GM23338 (cell line): ENCODE data around the gene TMEM30B. TPM values are rescaled to one million over a fixed set of nuclear protein-coding genes. Genes with fewer than 3 reads are reported as not detected.

Source experiments
- ATAC-seq: fragments of 200-7000 bp; cut with Tn5 transposase; 3 replicates; pipeline ENCODE4 v1.9.1; 2020
- DNase-seq: peaks from one replicate; pipeline ENCODE4 v3.0.0-alpha.2; 2015; ENCODE audit warnings: low spot score
- H2AFZ ChIP-seq: fragments of 200-600 bp; sonication (generic); 2 replicates; pipeline ENCODE4 v1.8.0; 2016; ENCODE audit warnings: antibody characterized with exemption, mild to moderate bottlenecking, moderate library complexity
- H3F3A ChIP-seq: fragments of 200-600 bp; sonication (generic); replicated peaks from 2 replicates; pipeline ENCODE4 v1.8.0; 2017; ENCODE audit warnings: antibody characterized with exemption, mixed run types, low read depth
- H3K27ac ChIP-seq: fragments of 200-600 bp; sonication (generic); 2 replicates; pipeline ENCODE4 v1.6.1; 2016; ENCODE audit warnings: low read depth
- H3K27me3 ChIP-seq: fragments of 200-600 bp; sonication (generic); 2 replicates; pipeline ENCODE4 v1.8.0; 2016; ENCODE audit warnings: mild to moderate bottlenecking, mixed run types, moderate library complexity; ENCODE audit not compliant: insufficient read depth
- H3K36me3 ChIP-seq: fragments of 200-600 bp; sonication (generic); 2 replicates; pipeline ENCODE4 v1.8.0; 2016; ENCODE audit warnings: mild to moderate bottlenecking; ENCODE audit not compliant: insufficient read depth
- H3K4me1 ChIP-seq: fragments of 200-600 bp; sonication (generic); 2 replicates; pipeline ENCODE4 v1.8.0; 2016; ENCODE audit warnings: mild to moderate bottlenecking, moderate library complexity; ENCODE audit not compliant: insufficient read depth
- H3K4me2 ChIP-seq: fragments of 200-600 bp; sonication (generic); 2 replicates; pipeline ENCODE4 v1.7.1; 2017; ENCODE audit warnings: mixed run types
- H3K4me3 ChIP-seq: fragments of 200-600 bp; sonication (generic); 2 replicates; pipeline ENCODE4 v1.6.1; 2016; ENCODE audit warnings: mixed run types
- H3K79me2 ChIP-seq: fragments of 200-600 bp; sonication (generic); replicated peaks from 2 replicates; pipeline ENCODE4 v1.8.0; 2017; ENCODE audit warnings: mild to moderate bottlenecking; ENCODE audit not compliant: insufficient read depth
- H3K9me2 ChIP-seq: fragments of 200-600 bp; sonication (generic); 2 replicates; pipeline ENCODE4 v1.8.0; 2017; ENCODE audit not compliant: insufficient read depth
- H4K20me1 ChIP-seq: fragments of 200-600 bp; sonication (generic); replicated peaks from 2 replicates; pipeline ENCODE4 v1.8.0; 2017; ENCODE audit warnings: mild to moderate bottlenecking; ENCODE audit not compliant: insufficient read depth
- H3K27ac Mint-ChIP-seq: 2 replicates; pipeline ENCODE4 v1.8.0; 2020; ENCODE audit warnings: inconsistent platforms, mild to moderate bottlenecking, moderate library complexity, mixed read lengths
- H3K27me3 Mint-ChIP-seq: 3 replicates; pipeline ENCODE4 v1.8.0; 2022; ENCODE audit warnings: low read depth, mild to moderate bottlenecking, moderate library complexity, mixed read lengths, inconsistent platforms; ENCODE audit not compliant: insufficient read depth, poor library complexity
- H3K36me3 Mint-ChIP-seq: 3 replicates; pipeline ENCODE4 v1.8.0; 2021; ENCODE audit warnings: low read depth, mild to moderate bottlenecking, inconsistent platforms, moderate library complexity, mixed read lengths
- H3K4me1 Mint-ChIP-seq: 3 replicates; pipeline ENCODE4 v1.8.0; 2020; ENCODE audit warnings: mild to moderate bottlenecking, inconsistent platforms, mixed read lengths
- H3K4me3 Mint-ChIP-seq: 3 replicates; pipeline ENCODE4 v1.8.0; 2021; ENCODE audit warnings: moderate library complexity, mild to moderate bottlenecking, inconsistent platforms, mixed read lengths
- H3K9me3 Mint-ChIP-seq: 3 replicates; pipeline ENCODE4 v1.8.0; 2020; ENCODE audit warnings: moderate library complexity, mild to moderate bottlenecking, inconsistent platforms, mixed read lengths
- CREB1 ChIP-seq: fragments of 250-450 bp; sonication (Bioruptor Pico); IDR thresholded peaks from 2 replicates; pipeline ENCODE4 v1.5.0; 2020; ENCODE audit warnings: low read depth, mild to moderate bottlenecking, moderate library complexity
- ETS1 ChIP-seq: IDR thresholded peaks from 2 replicates; pipeline ENCODE4 v1.6.1; 2016; ENCODE audit warnings: antibody characterized with exemption
- EZH2 ChIP-seq: fragments of 200-600 bp; sonication (generic); IDR thresholded peaks from one replicate; pipeline ENCODE4 v1.8.0; 2017; ENCODE audit warnings: antibody characterized with exemption, mild to moderate bottlenecking, low read depth; ENCODE audit not compliant: unreplicated experiment
- EZH2phosphoT487 ChIP-seq: fragments of 200-600 bp; sonication (generic); IDR thresholded peaks from one replicate; pipeline ENCODE4 v1.8.1; 2018; ENCODE audit warnings: antibody characterized with exemption; ENCODE audit not compliant: unreplicated experiment
- JUNB ChIP-seq: IDR thresholded peaks from one replicate; pipeline ENCODE4 v1.6.1; 2016; ENCODE audit warnings: antibody characterized with exemption; ENCODE audit not compliant: unreplicated experiment
- NANOG ChIP-seq: IDR thresholded peaks from 2 replicates; pipeline ENCODE4 v1.6.1; 2016; ENCODE audit warnings: antibody characterized with exemption, borderline replicate concordance
- POLR2AphosphoS5 ChIP-seq: IDR thresholded peaks from 2 replicates; pipeline ENCODE4 v1.6.1; 2016; ENCODE audit warnings: antibody characterized with exemption, low read depth
- REST ChIP-seq: IDR thresholded peaks from one replicate; pipeline ENCODE4 v1.6.1; 2018; ENCODE audit warnings: antibody characterized with exemption; ENCODE audit not compliant: unreplicated experiment
- STAT1 ChIP-seq: IDR thresholded peaks from one replicate; pipeline ENCODE4 v1.6.1; 2016; ENCODE audit warnings: antibody characterized with exemption; ENCODE audit not compliant: unreplicated experiment
- ZNF114 ChIP-seq: fragments of 250-450 bp; sonication (Bioruptor Pico); IDR thresholded peaks from 2 replicates; pipeline ENCODE4 v1.5.0; 2020; ENCODE audit warnings: mild to moderate bottlenecking, moderate library complexity
- ZNF331 ChIP-seq: fragments of 250-450 bp; sonication (Bioruptor Pico); IDR thresholded peaks from 2 replicates; pipeline ENCODE4 v1.5.0; 2020; ENCODE audit warnings: low read depth, mild to moderate bottlenecking, moderate library complexity
- ZNF462 ChIP-seq: fragments of 250-450 bp; sonication (Bioruptor Pico); IDR thresholded peaks from 2 replicates; pipeline ENCODE4 v1.5.0; 2020; ENCODE audit warnings: mild to moderate bottlenecking, moderate library complexity
- polyA plus RNA-seq: library from polyadenylated mRNA; unstranded; fragments of >200 nt; fragmentation: Nextera tagmentation; extraction: Ambion mirVana; gene quantifications from 2 replicates; pipeline ENCODE4 v1.2.1, GENCODE V29; 2016
- total RNA-seq: library from RNA; depleted of rRNA; stranded (reverse); fragments of >200 nt; shearing (Covaris generic); gene quantifications from 2 replicates; pipeline ENCODE4 v1.2.3, GENCODE V29; 2014

Gene TMEM30B
- total and polyA plus RNA-seq, 2 experiments from 2014 or later, result 7.2 to 22.9 TPM

- H3K9me2 ChIP-seq, result no peaks in the 10 kb centered on the region
- H3K4me3 ChIP-seq, result no peak overlapping the region
- ATAC-seq (no peak), DNase-seq (no peak)
- Mint-ChIP-seq H3K4me3 (no peak overlapping the region), H3K27ac (no peak overlapping the region), H3K36me3 (no peaks in the 10 kb centered on the region), H3K9me3 (no peaks in the 10 kb centered on the region), H3K4me1 (peaks cover 20% of the 10 kb centered on the region), H3K27me3 (peaks cover 8% of the 10 kb centered on the region)
- no peak overlapping the region for H2AFZ ChIP-seq
- H3F3A ChIP-seq, result no peaks in the 10 kb centered on the region; the same call in 1 of the 2 replicates
- peaks cover 14% of the 10 kb centered on the region for H3K27me3 ChIP-seq
- TF ChIP-seq JUNB (no peak), ZNF114 (no peak), EZH2 (no peak), NANOG (no peak)
- no peak overlapping the region for H3K4me2 ChIP-seq
- H4K20me1 ChIP-seq, result no peaks in the 10 kb centered on the region
- H3K4me1 ChIP-seq, result peaks cover 8% of the 10 kb centered on the region; the same call in 1 of the 2 replicates
- no peak overlapping the region for H3K27ac ChIP-seq
- H3K79me2 ChIP-seq, result no peaks in the 10 kb centered on the region
- H3K36me3 ChIP-seq, result no peaks in the 10 kb centered on the region
These were observed 31.1 kb downstream of the TMEM30B start for GRCh38 chr14:61250063-61250462.

GRCh38 chr14:61247935-61248334 is 33.2 kb downstream of the TMEM30B start:
- DNase-seq, result no peak
- TF ChIP-seq REST, result no peak
- TF ChIP-seq ZNF462 (CRISPR knock-in tag), result no peak
- TF ChIP-seq CREB1 (CRISPR knock-in tag), result no peak
- TF ChIP-seq ZNF331 (CRISPR knock-in tag), result no peak
- TF ChIP-seq EZH2, result no peak
- no peak for TF ChIP-seq STAT1
- TF ChIP-seq POLR2AphosphoS5, result no peak
- no peak for TF ChIP-seq ETS1
- TF ChIP-seq NANOG, result no peak
- TF ChIP-seq EZH2phosphoT487, result no peak

More at GRCh38 chr14:61247935-61248334, 33.2 kb downstream of the TMEM30B start:
- H3K4me1 ChIP-seq, result peaks cover 10% of the 10 kb centered on the region
- Mint-ChIP-seq H3K27ac (no peak overlapping the region), H3K4me1 (peaks cover 17% of the 10 kb centered on the region), H3K27me3 (peaks cover 3% of the 10 kb centered on the region), H3K9me3 (no peaks in the 10 kb centered on the region), H3K36me3 (no peaks in the 10 kb centered on the region), H3K4me3 (no peak overlapping the region)
- no peak for ATAC-seq
- no peaks in the 10 kb centered on the region for H3K79me2 ChIP-seq
- H3K4me2 ChIP-seq, result no peak overlapping the region
- no peaks in the 10 kb centered on the region for H3K36me3 ChIP-seq
- no peak overlapping the region for H3K27ac ChIP-seq
- no peaks in the 10 kb centered on the region for H3K27me3 ChIP-seq
- H2AFZ ChIP-seq, result no peak overlapping the region
- H4K20me1 ChIP-seq, result no peaks in the 10 kb centered on the region
- no peaks in the 10 kb centered on the region for H3F3A ChIP-seq
- no peaks in the 10 kb centered on the region for H3K9me2 ChIP-seq
- no peak overlapping the region for H3K4me3 ChIP-seq
